UCSD-AML1 (cell line): ENCODE data around the gene A2M.
"Not testable (repeated sequence)": the region's sequence is repeated elsewhere in the genome, so short reads cannot be mapped to it uniquely, and the experiment has no call there.

ENCODE experiments used
- DNase-seq: peaks from one replicate; lab custom pipeline; 2025; ENCODE audit not compliant: unreplicated experiment; lab: John Stamatoyannopoulos, UW

The A2M gene

GRCh38 chr12:9115731-9116559 is at the start of gene A2M:
A2M (minus strand) TSS chr12:9115919; CDS start chr12:9115849, 70 bp downstream.
- no peak for DNase-seq

GRCh38 chr12:9163392-9163791 is 47.7 kb upstream of the A2M start:
- DNase-seq = no peak

GRCh38 chr12:9156119-9156518 is 40.4 kb upstream of the A2M start:
- DNase-seq = no peak

- DNase-seq = no peak
Measured at GRCh38 chr12:9149372-9149771, 33.7 kb upstream of the A2M start.

- DNase-seq = no peak
Measured at GRCh38 chr12:9148926-9149325, 33.2 kb upstream of the A2M start.

GRCh38 chr12:9147461-9147860 is 31.7 kb upstream of the A2M start:
- no peak for DNase-seq

GRCh38 chr12:9144730-9145106 is 29.0 kb upstream of the A2M start:
- no peak for DNase-seq

- DNase-seq = no peak
Measured at GRCh38 chr12:9143929-9144729, 28.4 kb upstream of the A2M start.

- DNase-seq = no peak
Measured at GRCh38 chr12:9143137-9143536, 27.4 kb upstream of the A2M start.

- not testable (repeated sequence) for DNase-seq
Measured at GRCh38 chr12:9139588-9140290, 24.0 kb upstream of the A2M start.

- no peak for DNase-seq
Measured at GRCh38 chr12:9135903-9136310, 20.2 kb upstream of the A2M start.

- DNase-seq = no peak
Measured at GRCh38 chr12:9134981-9135628, 19.4 kb upstream of the A2M start.

GRCh38 chr12:9133216-9133916 is 17.6 kb upstream of the A2M start:
- no peak for DNase-seq

- DNase-seq = no peak
Measured at GRCh38 chr12:9132008-9132535, 16.4 kb upstream of the A2M start.

GRCh38 chr12:9130244-9130643 is 14.5 kb upstream of the A2M start:
- no peak for DNase-seq

GRCh38 chr12:9127936-9128663 is 12.4 kb upstream of the A2M start:
- DNase-seq = no peak

GRCh38 chr12:9127484-9127883 is 11.8 kb upstream of the A2M start:
- DNase-seq = no peak

- DNase-seq = no peak
Measured at GRCh38 chr12:9124383-9125031, 8.8 kb upstream of the A2M start.

- DNase-seq = no peak
Measured at GRCh38 chr12:9123781-9124382, 8.2 kb upstream of the A2M start.
